ENCODE results near the gene DNHD1. TPM values are rescaled to one million over a fixed set of nuclear protein-coding genes. Genes with fewer than 3 reads are reported as not detected.

The DNHD1 gene
- total RNA-seq, 3 donors from 2014 or later (not counting 1 experiment from before 2014, with no cell fraction given): 29.6 to 38.3 (median 31.4) TPM

DNA sequence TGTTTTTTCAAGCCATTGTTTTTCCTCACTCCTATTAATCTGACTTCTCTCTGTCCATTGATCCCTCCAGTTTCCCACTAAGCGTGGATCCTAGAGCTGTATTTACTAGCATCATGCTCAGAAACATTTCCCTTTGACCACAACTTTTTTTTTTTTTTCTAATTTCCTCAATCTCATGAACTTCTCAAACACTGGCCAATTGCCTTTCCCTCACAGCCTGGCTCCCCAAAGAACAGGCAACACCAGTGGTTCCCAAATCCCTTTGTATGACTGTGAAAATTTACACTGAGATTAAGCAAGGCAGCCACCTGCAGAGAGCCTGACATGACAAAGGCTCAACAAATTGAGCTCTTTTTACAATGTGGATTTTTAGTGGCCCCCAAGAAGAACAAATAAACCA lies 123.6 kb downstream of the DNHD1 start:
- H3K4me3 Mint-ChIP-seq: no peak overlapping the region
- no peak overlapping the region for H3K4me3 ChIP-seq (ENCODE audit: low read length)
- no peak for DNase-seq
- WGBS (ENCODE audit: insufficient coverage): 90% methylated on average over 1 of the region's 1 CpG
- H3K4me1 Mint-ChIP-seq: peaks cover 0 to 3% of the 10 kb centered on the region in 2 donors
- no peak for ATAC-seq
- peaks cover 26% of the 10 kb centered on the region for H3K4me1 ChIP-seq (ENCODE audit: control insufficient read depth, insufficient read depth, low read length)
- H3K27ac ChIP-seq (ENCODE audit: low read length): no peak overlapping the region
- intact Hi-C loops (cut with micrococcal nuclease): no loop called here
- no peaks in the 10 kb centered on the region for H3K9me3 ChIP-seq (ENCODE audit: control insufficient read depth, insufficient read depth, low read length)
- no peak overlapping the region for H3K27ac Mint-ChIP-seq
- no peaks in the 10 kb centered on the region for H3K27me3 ChIP-seq (ENCODE audit: control insufficient read depth, insufficient read depth, low read length)
- peaks cover 12% of the 10 kb centered on the region for H3K36me3 ChIP-seq (ENCODE audit: control insufficient read depth, insufficient read depth, low read length)
- H3K36me3 Mint-ChIP-seq: no peaks in the 10 kb centered on the region
- TF ChIP-seq, protein P1, sequence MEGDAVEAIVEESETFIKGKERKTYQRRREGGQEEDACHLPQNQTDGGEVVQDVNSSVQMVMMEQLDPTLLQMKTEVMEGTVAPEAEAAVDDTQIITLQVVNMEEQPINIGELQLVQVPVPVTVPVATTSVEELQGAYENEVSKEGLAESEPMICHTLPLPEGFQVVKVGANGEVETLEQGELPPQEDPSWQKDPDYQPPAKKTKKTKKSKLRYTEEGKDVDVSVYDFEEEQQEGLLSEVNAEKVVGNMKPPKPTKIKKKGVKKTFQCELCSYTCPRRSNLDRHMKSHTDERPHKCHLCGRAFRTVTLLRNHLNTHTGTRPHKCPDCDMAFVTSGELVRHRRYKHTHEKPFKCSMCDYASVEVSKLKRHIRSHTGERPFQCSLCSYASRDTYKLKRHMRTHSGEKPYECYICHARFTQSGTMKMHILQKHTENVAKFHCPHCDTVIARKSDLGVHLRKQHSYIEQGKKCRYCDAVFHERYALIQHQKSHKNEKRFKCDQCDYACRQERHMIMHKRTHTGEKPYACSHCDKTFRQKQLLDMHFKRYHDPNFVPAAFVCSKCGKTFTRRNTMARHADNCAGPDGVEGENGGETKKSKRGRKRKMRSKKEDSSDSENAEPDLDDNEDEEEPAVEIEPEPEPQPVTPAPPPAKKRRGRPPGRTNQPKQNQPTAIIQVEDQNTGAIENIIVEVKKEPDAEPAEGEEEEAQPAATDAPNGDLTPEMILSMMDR (IDR thresholded peaks at IDR 0.05): no peak
- H3K27me3 Mint-ChIP-seq (ENCODE audit: low read depth in 2 of 2): no peaks in the 10 kb centered on the region
- H3K9me3 Mint-ChIP-seq: no peaks in the 10 kb centered on the region

Other genes starting within 250 kb of the DNHD1 start
- gene CCKBR, start 237.4 kb upstream of the DNHD1 start, total RNA-seq: not detected
- not detected for gene CAVIN3, start 176.8 kb upstream of the DNHD1 start, total RNA-seq
- 10 to 100 TPM; 52.7 to 63.3 (median 56.1) TPM for gene SMPD1, start 106.8 kb upstream of the DNHD1 start, total RNA-seq
- gene APBB1, start 78.2 kb upstream of the DNHD1 start, total RNA-seq: 10 to 100 TPM; 62.8 to 77.1 (median 67.5) TPM
- gene HPX, start 56.3 kb upstream of the DNHD1 start, total RNA-seq: 1 to 10 TPM in 1 of 3 donors, under 1 TPM in 2; 0.35 to 1.5 (median 0.98) TPM
- gene TRIM3, start 23.3 kb upstream of the DNHD1 start, total RNA-seq: 10 to 100 TPM; 26.4 to 30.9 (median 26.5) TPM
- gene ARFIP2, start 15.9 kb upstream of the DNHD1 start, total RNA-seq: 10 to 100 TPM; 44.7 to 62.3 (median 51.4) TPM
- gene TIMM10B, start 15.8 kb upstream of the DNHD1 start, total RNA-seq: 10 to 100 TPM; 69.6 to 92.8 (median 71.4) TPM
- 10 to 100 TPM; 31.3 to 35.9 (median 31.9) TPM for gene RRP8, start 106.3 kb downstream of the DNHD1 start, total RNA-seq
- 100 to 1,000 TPM; 109 to 145 (median 142) TPM for gene ILK, start 106.5 kb downstream of the DNHD1 start, total RNA-seq
- gene TAF10, start 114.9 kb downstream of the DNHD1 start, total RNA-seq: 100 to 1,000 TPM; 154 to 191 (median 158) TPM
- gene TPP1, start 122.1 kb downstream of the DNHD1 start, total RNA-seq: 100 to 1,000 TPM; 123 to 135 (median 131) TPM
- gene DCHS1, start 158.5 kb downstream of the DNHD1 start, total RNA-seq: 1 to 10 TPM in 1 of 3 donors, under 1 TPM in 2; 0.49 to 1.0 (median 0.83) TPM
- gene MRPL17, start 186.1 kb downstream of the DNHD1 start, total RNA-seq: 10 to 100 TPM in 2 of 3 donors, 1 to 10 TPM in 1; 9.0 to 11.8 (median 11.4) TPM